ENCODE results near the gene CSRP3. TPM values are rescaled to one million over a fixed set of nuclear protein-coding genes. Genes with fewer than 3 reads are reported as not detected.

Gene CSRP3
- total RNA-seq, 1 experiment from 2014 or later, result not detected

DNA sequence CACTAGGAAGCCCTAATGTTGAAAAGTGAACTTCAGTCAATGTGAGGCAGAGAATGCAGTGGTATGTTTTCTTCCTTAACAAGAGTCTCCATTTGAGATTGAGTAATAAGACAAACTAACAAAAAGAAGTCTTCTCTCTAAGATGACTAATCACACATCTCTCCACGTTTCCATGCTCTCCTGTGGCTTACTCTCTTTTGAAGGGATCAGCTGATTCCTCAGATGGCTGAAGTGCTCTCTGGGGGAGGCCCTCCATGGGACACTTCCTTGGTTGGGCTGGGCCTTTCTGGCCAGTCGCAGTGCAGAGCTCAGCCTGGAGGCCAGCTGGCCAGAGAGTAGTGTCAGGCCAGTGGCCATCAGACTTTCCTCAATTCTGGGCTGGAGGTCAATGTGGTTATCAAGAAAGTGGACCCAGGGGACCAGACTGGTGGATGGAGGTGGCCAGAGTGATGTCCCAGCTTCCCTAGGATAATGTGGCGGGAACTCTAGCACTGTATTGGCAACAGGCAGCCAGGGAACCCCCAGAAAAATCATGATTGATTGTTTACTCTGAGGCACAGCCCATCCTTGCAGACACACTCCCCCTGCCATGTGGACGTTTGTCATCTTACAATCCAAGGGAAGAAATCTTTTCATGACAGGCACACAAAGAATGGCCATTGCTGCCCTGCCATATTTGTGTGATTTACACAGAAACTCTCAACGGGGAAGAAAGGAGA, 14.5 kb downstream of the CSRP3 start:
- Mint-ChIP-seq H3K27ac (ENCODE audit: unreplicated experiment) (no peak overlapping the region), H3K4me3 (ENCODE audit: unreplicated experiment) (no peak overlapping the region), H3K27me3 (ENCODE audit: insufficient read depth, unreplicated experiment) (no peaks in the 10 kb centered on the region), H3K36me3 (ENCODE audit: insufficient read depth, unreplicated experiment) (no peaks in the 10 kb centered on the region), H3K9me3 (ENCODE audit: unreplicated experiment) (peaks cover 9% of the 10 kb centered on the region), H3K4me1 (ENCODE audit: low read depth, unreplicated experiment) (no peaks in the 10 kb centered on the region)
- BruUV-seq (replicated peaks), result no TSS peak
- Histone ChIP-seq H3K27me3 (replicated peaks; ENCODE audit: control insufficient read depth, insufficient read depth, low read length) (no peaks in the 10 kb centered on the region), H3K9me3 (no peaks in the 10 kb centered on the region), H3K36me3 (ENCODE audit: control insufficient read depth, insufficient read depth, low read length) (no peaks in the 10 kb centered on the region), H3K4me3 (ENCODE audit: low read depth, low read length) (no peak overlapping the region), H3K4me1 (no peaks in the 10 kb centered on the region; the same call in 1 of the 2 replicates)
- POLR2A ChIA-PET, result no interaction called here
- CTCF ChIA-PET, result no interaction called here
- TF ChIP-seq, protein P1, sequence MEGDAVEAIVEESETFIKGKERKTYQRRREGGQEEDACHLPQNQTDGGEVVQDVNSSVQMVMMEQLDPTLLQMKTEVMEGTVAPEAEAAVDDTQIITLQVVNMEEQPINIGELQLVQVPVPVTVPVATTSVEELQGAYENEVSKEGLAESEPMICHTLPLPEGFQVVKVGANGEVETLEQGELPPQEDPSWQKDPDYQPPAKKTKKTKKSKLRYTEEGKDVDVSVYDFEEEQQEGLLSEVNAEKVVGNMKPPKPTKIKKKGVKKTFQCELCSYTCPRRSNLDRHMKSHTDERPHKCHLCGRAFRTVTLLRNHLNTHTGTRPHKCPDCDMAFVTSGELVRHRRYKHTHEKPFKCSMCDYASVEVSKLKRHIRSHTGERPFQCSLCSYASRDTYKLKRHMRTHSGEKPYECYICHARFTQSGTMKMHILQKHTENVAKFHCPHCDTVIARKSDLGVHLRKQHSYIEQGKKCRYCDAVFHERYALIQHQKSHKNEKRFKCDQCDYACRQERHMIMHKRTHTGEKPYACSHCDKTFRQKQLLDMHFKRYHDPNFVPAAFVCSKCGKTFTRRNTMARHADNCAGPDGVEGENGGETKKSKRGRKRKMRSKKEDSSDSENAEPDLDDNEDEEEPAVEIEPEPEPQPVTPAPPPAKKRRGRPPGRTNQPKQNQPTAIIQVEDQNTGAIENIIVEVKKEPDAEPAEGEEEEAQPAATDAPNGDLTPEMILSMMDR (IDR thresholded peaks at IDR 0.05; ENCODE audit: insufficient read depth in 1 of 2, low read depth in 1 of 2, low read length in 1 of 2, severe bottlenecking in 1 of 2, unreplicated experiment in 1 of 2), result no peak
- DNase-seq, result no peak
- intact Hi-C loops (cut with micrococcal nuclease; ENCODE audit: unreplicated experiment), result no loop called here

- H3K27me3 Mint-ChIP-seq (ENCODE audit: insufficient read depth, unreplicated experiment), result no peaks in the 10 kb centered on the region
- no peaks in the 10 kb centered on the region for H3K4me1 Mint-ChIP-seq (ENCODE audit: low read depth, unreplicated experiment)
- H3K9me3 Mint-ChIP-seq (ENCODE audit: unreplicated experiment), result peaks cover 9% of the 10 kb centered on the region
- Histone ChIP-seq H3K27me3 (replicated peaks; ENCODE audit: control insufficient read depth, insufficient read depth, low read length) (no peaks in the 10 kb centered on the region), H3K4me1 (no peaks in the 10 kb centered on the region), H3K9me3 (no peaks in the 10 kb centered on the region), H3K36me3 (ENCODE audit: control insufficient read depth, insufficient read depth, low read length) (no peaks in the 10 kb centered on the region), H3K4me3 (ENCODE audit: low read depth, low read length) (no peak overlapping the region)
- BruUV-seq (replicated peaks), result no TSS peak
- TF ChIP-seq, protein P1 (IDR thresholded peaks at IDR 0.05; ENCODE audit: insufficient read depth in 1 of 2, low read depth in 1 of 2, low read length in 1 of 2, severe bottlenecking in 1 of 2, unreplicated experiment in 1 of 2), result no peak
- intact Hi-C loops (cut with micrococcal nuclease; ENCODE audit: unreplicated experiment), result no loop called here
- POLR2A ChIA-PET, result no interaction called here
- no peak for DNase-seq
- H3K27ac Mint-ChIP-seq (ENCODE audit: unreplicated experiment), result no peak overlapping the region
- no peaks in the 10 kb centered on the region for H3K36me3 Mint-ChIP-seq (ENCODE audit: insufficient read depth, unreplicated experiment)
- H3K4me3 Mint-ChIP-seq (ENCODE audit: unreplicated experiment), result no peak overlapping the region
- CTCF ChIA-PET, result no interaction called here
These were observed 16.2 kb downstream of the CSRP3 start for GRCh38 chr11:19185516-19186052.

- BruUV-seq (replicated peaks), result no TSS peak
These were observed 16.7 kb downstream of the CSRP3 start for GRCh38 chr11:19185036-19185435.

More at GRCh38 chr11:19185036-19185435, 16.7 kb downstream of the CSRP3 start:
- no peak for DNase-seq
- Histone ChIP-seq H3K36me3 (ENCODE audit: control insufficient read depth, insufficient read depth, low read length) (no peaks in the 10 kb centered on the region), H3K9me3 (no peaks in the 10 kb centered on the region), H3K27me3 (replicated peaks; ENCODE audit: control insufficient read depth, insufficient read depth, low read length) (no peaks in the 10 kb centered on the region), H3K4me1 (no peaks in the 10 kb centered on the region), H3K4me3 (ENCODE audit: low read depth, low read length) (no peak overlapping the region)
- Mint-ChIP-seq H3K4me3 (ENCODE audit: unreplicated experiment) (no peak overlapping the region), H3K4me1 (ENCODE audit: low read depth, unreplicated experiment) (no peaks in the 10 kb centered on the region), H3K27ac (ENCODE audit: unreplicated experiment) (no peak overlapping the region), H3K36me3 (ENCODE audit: insufficient read depth, unreplicated experiment) (no peaks in the 10 kb centered on the region), H3K27me3 (ENCODE audit: insufficient read depth, unreplicated experiment) (no peaks in the 10 kb centered on the region), H3K9me3 (ENCODE audit: unreplicated experiment) (peaks cover 9% of the 10 kb centered on the region)
- TF ChIP-seq, protein P1 (IDR thresholded peaks at IDR 0.05; ENCODE audit: insufficient read depth in 1 of 2, low read depth in 1 of 2, low read length in 1 of 2, severe bottlenecking in 1 of 2, unreplicated experiment in 1 of 2), result no peak
- POLR2A ChIA-PET, result no interaction called here
- CTCF ChIA-PET, result no interaction called here
- intact Hi-C loops (cut with micrococcal nuclease; ENCODE audit: unreplicated experiment), result no loop called here

Data from Caco-2 (cell line).